Measurements from ENCODE around the gene DSCAML1. TPM values are rescaled to one million over a fixed set of nuclear protein-coding genes. Genes with fewer than 3 reads are reported as not detected.

The DSCAML1 gene
- total RNA-seq, 1 donor from 2014 or later = not detected

DNA sequence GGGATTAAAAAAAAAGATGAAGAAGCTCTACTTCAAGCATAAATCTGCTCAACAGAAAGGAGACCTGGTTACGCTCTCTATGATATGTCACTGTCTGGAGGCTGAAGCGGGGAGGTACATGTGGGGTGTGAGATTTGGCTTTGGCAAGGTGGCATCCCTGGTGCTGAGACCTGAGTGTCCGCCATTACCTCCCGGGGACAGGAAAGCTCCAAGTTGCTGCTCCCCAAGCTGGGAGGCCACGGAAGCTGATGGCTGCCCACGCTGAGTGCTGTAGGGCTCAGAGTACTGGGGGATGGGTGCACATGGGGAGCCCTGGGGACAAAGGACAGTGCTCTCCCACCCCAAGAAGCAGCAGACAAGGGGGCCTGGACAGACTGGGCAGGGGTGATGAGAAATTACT lies 167.9 kb downstream of the DSCAML1 start:
- Histone ChIP-seq H3K36me3 (no peaks in the 10 kb centered on the region), H3K4me3 (no peak overlapping the region), H3K9me3 (no peaks in the 10 kb centered on the region), H3K4me1 (no peaks in the 10 kb centered on the region), H3K27ac (no peak overlapping the region), H3K27me3 (no peaks in the 10 kb centered on the region)
- DNase-seq (ENCODE audit: low spot score in 2 of 2) = no peak
- intact Hi-C loops (cut with DNase I) = no loop called here
- TF ChIP-seq, protein P1, sequence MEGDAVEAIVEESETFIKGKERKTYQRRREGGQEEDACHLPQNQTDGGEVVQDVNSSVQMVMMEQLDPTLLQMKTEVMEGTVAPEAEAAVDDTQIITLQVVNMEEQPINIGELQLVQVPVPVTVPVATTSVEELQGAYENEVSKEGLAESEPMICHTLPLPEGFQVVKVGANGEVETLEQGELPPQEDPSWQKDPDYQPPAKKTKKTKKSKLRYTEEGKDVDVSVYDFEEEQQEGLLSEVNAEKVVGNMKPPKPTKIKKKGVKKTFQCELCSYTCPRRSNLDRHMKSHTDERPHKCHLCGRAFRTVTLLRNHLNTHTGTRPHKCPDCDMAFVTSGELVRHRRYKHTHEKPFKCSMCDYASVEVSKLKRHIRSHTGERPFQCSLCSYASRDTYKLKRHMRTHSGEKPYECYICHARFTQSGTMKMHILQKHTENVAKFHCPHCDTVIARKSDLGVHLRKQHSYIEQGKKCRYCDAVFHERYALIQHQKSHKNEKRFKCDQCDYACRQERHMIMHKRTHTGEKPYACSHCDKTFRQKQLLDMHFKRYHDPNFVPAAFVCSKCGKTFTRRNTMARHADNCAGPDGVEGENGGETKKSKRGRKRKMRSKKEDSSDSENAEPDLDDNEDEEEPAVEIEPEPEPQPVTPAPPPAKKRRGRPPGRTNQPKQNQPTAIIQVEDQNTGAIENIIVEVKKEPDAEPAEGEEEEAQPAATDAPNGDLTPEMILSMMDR (IDR thresholded peaks at IDR 0.05) = no peak

DNA sequence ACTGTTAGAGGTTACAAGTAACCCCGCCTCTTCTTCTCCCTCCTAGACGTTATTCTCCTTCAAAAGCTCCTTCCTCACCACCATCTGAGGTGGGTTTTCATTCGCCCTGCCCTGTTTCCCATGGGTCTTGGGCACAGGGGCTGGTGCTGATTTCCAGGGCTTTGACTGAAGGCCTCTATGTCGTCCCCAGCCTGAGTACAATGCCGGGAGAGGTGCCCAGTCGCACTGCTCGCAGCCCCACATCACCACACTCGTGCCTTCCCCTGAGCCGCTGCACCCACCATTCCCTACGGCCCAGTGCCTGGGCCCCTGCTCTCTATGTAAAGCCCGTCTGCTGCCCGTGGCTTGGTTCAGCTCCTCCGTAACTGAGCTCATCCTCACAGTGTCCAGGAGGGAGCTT lies 169.8 kb downstream of the DSCAML1 start:
- H3K27me3 ChIP-seq = no peaks in the 10 kb centered on the region
- TF ChIP-seq, protein P1 (IDR thresholded peaks at IDR 0.05) = no peak
- no peak overlapping the region for H3K4me3 ChIP-seq
- no peak overlapping the region for H3K27ac ChIP-seq
- H3K9me3 ChIP-seq = no peaks in the 10 kb centered on the region
- intact Hi-C loops (cut with DNase I) = no loop called here
- no peaks in the 10 kb centered on the region for H3K4me1 ChIP-seq
- no peaks in the 10 kb centered on the region for H3K36me3 ChIP-seq
- no peak for DNase-seq (ENCODE audit: low spot score in 2 of 2)

DNA sequence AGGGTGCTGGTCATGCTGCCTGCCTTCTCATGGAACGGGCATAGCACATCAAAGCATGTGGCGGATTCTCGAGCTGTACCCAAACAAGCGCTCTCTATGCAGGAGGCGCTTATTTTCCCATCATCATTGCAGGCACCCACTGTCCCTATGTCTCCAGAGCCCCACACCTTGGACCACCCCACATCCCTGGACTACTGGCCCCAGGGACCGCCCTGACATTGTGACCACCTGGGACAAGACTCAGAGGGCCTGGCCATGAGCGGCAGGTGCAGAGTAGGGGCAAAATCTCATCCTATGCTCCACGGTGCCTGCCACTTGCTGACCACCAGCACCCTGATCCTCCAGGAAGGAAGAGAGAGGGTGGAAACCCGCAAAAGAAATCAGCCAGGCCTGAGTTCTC lies 170.4 kb downstream of the DSCAML1 start:
- H3K27ac ChIP-seq = no peak overlapping the region
- no peaks in the 10 kb centered on the region for H3K4me1 ChIP-seq
- DNase-seq (ENCODE audit: low spot score in 2 of 2) = no peak
- H3K36me3 ChIP-seq = no peaks in the 10 kb centered on the region
- H3K27me3 ChIP-seq = no peaks in the 10 kb centered on the region
- H3K4me3 ChIP-seq = no peak overlapping the region
- peaks cover 0 to 2% of the 10 kb centered on the region in 2 donors for H3K9me3 ChIP-seq
- TF ChIP-seq, protein P1 (IDR thresholded peaks at IDR 0.05) = no peak
- intact Hi-C loops (cut with DNase I) = no loop called here

DNA sequence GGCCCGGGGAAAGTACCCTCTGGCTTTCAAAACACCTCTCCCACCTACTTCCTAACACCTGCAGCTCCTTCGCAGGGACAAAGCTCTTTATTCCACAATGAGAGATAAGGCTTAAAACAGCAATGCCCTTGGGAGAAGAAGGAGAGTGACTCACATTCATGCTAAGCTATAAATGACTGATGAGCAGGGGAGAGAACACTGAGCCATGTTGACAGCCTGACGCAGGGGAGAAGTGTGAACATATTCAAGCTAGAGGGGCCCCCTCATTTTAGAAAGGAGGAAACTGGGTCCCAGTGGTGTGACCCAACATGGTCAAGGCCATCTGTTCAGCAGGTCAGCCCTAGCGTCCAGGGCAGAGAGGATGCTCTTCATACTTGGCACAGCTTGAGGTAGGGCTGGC lies 171.8 kb downstream of the DSCAML1 start:
- Histone ChIP-seq H3K4me1 (no peaks in the 10 kb centered on the region), H3K36me3 (no peaks in the 10 kb centered on the region), H3K27me3 (no peaks in the 10 kb centered on the region), H3K4me3 (no peak overlapping the region), H3K9me3 (peaks cover 0 to 5% of the 10 kb centered on the region in 2 donors), H3K27ac (no peak overlapping the region)
- no peak for DNase-seq (ENCODE audit: low spot score in 2 of 2)
- TF ChIP-seq, protein P1 (IDR thresholded peaks at IDR 0.05) = no peak
- intact Hi-C loops (cut with DNase I) = no loop called here

DNA sequence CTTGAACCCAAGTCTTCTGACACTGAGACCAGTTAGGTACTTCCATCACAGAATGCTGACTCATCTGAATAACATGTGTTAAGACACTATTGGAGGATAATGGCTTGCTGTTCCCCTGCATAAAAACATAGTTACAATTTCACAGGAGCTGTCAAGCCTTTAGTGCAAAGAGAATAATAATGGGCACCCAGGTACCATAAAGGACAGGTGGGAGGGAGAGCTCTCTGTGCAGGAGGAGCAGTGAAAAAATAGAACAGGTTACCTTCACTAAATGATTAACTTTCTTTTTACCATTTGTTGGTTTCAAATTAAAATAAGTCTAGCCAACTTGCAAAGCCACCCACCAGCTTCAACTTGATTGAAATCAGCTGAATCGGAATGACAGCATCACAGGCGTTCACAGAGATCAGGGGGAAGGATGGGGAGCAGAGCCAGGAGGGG lies 173.2 kb downstream of the DSCAML1 start:
- intact Hi-C loops (cut with DNase I) = no loop called here
- DNase-seq (ENCODE audit: low spot score in 2 of 2) = no peak
- Histone ChIP-seq H3K9me3 (peaks cover 0 to 5% of the 10 kb centered on the region in 2 donors), H3K27me3 (no peaks in the 10 kb centered on the region), H3K27ac (no peak overlapping the region), H3K4me3 (no peak overlapping the region), H3K4me1 (no peaks in the 10 kb centered on the region), H3K36me3 (no peaks in the 10 kb centered on the region)
- TF ChIP-seq, protein P1 (IDR thresholded peaks at IDR 0.05) = no peak

DNA sequence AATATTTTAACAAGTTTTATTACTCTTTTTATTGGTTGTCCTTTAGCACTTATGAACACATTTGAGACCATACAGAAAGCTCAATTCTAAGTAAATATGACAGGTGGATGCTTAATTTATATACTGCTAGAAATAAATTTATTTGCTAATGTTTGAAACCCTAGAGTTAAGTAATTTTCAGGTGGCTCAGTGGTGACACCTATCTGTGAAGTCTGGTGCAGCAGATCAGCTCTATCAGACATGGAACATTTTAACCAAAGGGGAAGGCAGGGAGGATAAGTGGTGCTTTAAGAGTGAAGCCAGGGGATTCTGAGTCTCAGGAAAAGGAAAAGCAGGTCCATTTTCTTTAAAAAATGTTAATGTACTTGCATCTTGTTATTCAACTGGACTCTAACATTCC lies 175.8 kb downstream of the DSCAML1 start:
- Histone ChIP-seq H3K27me3 (no peaks in the 10 kb centered on the region), H3K27ac (no peak overlapping the region), H3K4me1 (no peaks in the 10 kb centered on the region), H3K36me3 (no peaks in the 10 kb centered on the region), H3K9me3 (peaks cover 0 to 5% of the 10 kb centered on the region in 2 donors), H3K4me3 (no peak overlapping the region)
- intact Hi-C loops (cut with DNase I) = no loop called here
- TF ChIP-seq, protein P1 (IDR thresholded peaks at IDR 0.05) = peak in 1 of 3 experiments; percentile 13
- DNase-seq (ENCODE audit: low spot score in 2 of 2) = no peak

Data from ascending aorta (tissue), 2 donors.